GM21825 (cell line): ENCODE measurements around the gene ACSF3.
A peak's percentile ranks its signal among the peaks of the same experiment; 100 is the strongest.

Experiments
- ATAC-seq: cut with Tn5 transposase; IDR thresholded peaks from one replicate; pipeline ENCODE4 v1.9.1; 2021; ENCODE audit warnings: mild to moderate bottlenecking, moderate library complexity; ENCODE audit not compliant: unreplicated experiment

Gene ACSF3

GRCh38 chr16:89171216-89172170 lies 77.8 kb downstream of the ACSF3 start, which contains the start of gene CDH15:
Gene CDH15 (plus strand): TSS chr16:89171748. CDS start chr16:89171832, 84 bp downstream.
- ATAC-seq = peak; percentile 78

DNA sequence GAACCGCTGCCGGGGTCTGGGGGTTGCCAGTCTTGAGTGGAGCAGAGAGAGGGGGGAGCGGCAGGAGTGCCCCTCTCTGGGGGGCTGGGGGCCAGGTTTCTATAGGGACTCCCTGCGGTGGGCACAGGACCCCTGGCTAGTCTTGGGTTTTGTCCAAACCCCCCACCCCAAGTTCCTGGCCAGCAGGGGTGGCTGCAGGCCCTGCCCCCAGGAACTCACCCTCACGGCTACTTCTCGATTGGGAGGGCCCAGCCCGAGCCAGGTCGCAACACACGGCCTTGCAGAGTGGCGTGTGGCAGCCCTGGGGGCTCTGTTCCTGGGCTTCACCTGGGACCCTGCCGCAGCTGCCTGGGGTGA lies 78.5 kb downstream of the ACSF3 start:
- ATAC-seq = no peak

GRCh38 chr16:89172528-89173173 lies 79.0 kb downstream of the ACSF3 start:
- no peak for ATAC-seq

DNA sequence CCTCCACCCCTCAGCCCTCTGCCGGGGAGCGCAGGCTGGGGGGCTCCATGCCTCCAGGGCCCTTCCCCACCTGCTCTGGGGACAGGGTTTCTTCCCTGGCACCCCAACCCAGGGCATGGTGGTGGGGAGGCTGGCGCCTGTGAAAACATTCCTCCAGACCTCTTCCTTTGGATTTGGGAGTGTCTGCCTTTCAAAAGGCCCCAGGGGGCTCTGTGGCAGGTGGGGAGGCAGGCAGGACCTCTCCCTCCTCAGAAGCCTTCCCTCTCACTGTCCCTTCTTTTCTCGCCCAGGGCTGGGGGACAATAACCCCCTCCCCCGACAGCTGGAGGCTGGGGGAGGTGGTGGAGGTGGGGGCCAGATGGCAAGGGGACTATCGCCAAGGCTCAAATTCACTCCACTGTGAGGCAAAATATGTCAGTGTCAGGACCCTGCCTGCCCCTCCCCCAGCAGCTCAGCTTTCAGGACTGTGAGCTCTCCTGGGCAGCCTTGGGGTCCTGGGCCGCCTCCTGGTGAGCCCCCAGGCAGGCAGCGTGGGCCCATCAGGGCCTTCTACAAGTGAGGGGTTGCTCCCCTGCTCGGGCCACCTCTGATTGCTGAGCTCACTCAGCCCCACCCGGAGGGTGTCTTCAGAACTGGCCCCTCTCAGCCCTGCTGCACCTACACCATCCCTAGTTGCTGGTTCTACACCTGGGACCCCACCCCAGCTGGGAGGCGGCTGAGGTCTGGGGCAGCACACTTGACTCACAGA lies 79.7 kb downstream of the ACSF3 start:
- ATAC-seq = no peak

- ATAC-seq = no peak
These were observed 80.6 kb downstream of the ACSF3 start for GRCh38 chr16:89174055-89174827.

- no peak for ATAC-seq
These were observed 81.2 kb downstream of the ACSF3 start for GRCh38 chr16:89174877-89175276.

GRCh38 chr16:89175280-89176146 lies 81.9 kb downstream of the ACSF3 start:
- no peak for ATAC-seq

DNA sequence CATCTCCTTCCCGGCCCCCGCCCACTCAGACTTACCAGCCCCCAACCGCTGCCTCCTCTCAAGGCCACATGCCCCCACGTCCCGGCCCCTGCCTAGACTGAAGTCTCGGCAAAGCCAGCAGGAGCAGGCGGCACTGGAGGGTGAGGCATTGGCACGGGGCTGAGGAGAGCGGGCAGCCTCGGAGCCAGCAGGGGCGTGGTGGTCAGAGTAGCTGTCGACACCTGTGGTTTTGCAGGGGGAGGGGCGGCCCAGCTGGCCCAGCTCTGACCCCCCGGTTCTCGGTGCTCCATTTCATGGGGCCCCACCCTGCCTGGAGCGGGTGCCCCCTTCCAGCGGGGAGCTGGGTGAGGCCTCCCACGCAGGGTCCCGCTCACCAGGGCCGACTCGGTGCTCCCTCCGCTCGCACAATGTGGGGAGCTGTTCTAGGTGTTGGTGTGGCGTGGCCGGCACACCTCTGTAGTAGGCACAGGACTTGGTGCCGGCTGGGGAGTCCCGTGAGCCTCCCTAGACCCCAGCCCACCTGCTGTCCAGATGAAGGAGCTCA lies 82.6 kb downstream of the ACSF3 start:
- ATAC-seq = no peak

GRCh38 chr16:89176717-89177116 lies 83.1 kb downstream of the ACSF3 start:
- ATAC-seq = no peak

DNA sequence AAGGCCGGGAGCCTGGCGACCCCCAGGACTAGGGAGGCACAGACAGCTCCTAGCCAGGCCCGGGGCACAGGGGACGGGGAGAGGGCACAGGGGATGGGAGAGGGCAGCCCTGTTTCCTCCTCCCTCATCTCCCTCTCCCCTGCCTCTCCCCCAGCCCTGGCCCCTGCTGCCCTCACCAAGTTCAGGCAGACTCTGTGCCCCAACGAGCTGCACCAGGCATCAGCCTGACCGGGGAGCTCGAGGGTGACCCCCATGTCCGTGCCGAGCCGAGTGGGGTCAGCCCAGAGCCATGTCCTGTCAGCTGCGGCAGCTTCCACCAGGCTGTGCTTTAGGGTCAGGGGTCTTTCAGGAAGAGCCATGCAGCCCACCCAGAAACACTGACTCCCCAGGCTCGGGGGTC lies 83.8 kb downstream of the ACSF3 start:
- ATAC-seq = no peak

- ATAC-seq = no peak
These were observed 84.9 kb downstream of the ACSF3 start for GRCh38 chr16:89178453-89179147.

- ATAC-seq = no peak
These were observed 85.5 kb downstream of the ACSF3 start for GRCh38 chr16:89179148-89179484.

DNA sequence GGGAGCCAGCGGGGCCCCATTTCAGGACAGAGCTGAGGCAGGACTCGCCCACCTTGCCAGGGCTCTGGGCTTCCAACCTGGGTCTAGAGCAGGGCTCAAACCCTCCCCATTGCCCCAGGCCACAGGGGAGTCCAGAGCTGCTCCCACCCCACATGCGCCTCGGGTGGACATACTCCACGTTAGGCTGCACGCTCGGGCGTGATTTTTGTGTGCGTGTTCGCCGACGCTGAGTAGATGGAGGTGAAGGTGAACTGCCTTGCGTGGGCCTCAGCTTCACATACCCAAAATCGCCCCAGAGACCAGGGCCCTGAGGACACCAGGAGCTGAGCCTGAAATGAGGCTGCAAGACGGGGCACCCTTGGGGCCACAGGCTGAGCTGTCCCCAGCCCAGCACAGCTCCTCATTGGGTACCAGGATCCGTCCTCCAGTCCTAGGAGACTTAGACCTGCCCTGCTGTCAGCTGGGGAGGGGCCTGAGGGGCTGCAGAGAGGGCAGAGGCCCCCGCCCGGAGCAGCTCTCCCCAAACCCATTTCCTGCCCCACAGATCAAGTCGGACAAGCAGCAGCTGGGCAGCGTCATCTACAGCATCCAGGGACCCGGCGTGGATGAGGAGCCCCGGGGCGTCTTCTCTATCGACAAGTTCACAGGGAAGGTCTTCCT lies 86.1 kb downstream of the ACSF3 start:
- no peak for ATAC-seq

DNA sequence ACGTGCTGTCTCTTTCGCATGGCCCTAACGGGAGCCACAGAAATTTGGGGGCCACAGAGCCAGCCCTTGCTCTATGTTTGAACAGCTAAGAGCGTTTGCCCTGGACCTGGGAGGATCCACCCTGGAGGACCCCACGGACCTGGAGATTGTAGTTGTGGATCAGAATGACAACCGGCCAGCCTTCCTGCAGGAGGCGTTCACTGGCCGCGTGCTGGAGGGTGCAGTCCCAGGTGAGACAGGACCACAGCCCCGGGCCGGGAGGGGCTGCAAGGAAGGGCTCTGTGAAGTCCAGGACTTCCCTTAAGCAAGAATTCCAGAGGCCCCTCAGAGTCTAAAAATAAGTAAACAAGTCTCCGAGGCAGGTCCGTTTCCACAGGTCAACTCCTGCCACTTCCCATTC lies 89.8 kb downstream of the ACSF3 start:
- no peak for ATAC-seq

GRCh38 chr16:89183975-89184676 lies 90.5 kb downstream of the ACSF3 start:
- no peak for ATAC-seq

DNA sequence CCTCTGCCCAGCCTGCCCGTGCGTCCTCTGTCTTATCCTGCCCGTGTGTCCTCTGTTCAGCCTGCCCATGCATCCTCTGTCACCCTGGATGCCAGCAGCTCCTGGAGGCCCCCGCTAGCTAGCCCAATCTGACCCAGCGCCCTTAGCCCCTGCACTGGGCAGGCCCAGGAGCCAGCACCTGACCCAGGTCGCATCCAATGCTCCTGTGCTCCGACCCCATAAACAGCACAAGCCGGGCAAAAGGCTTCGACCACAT lies 91.0 kb downstream of the ACSF3 start:
- no peak for ATAC-seq

DNA sequence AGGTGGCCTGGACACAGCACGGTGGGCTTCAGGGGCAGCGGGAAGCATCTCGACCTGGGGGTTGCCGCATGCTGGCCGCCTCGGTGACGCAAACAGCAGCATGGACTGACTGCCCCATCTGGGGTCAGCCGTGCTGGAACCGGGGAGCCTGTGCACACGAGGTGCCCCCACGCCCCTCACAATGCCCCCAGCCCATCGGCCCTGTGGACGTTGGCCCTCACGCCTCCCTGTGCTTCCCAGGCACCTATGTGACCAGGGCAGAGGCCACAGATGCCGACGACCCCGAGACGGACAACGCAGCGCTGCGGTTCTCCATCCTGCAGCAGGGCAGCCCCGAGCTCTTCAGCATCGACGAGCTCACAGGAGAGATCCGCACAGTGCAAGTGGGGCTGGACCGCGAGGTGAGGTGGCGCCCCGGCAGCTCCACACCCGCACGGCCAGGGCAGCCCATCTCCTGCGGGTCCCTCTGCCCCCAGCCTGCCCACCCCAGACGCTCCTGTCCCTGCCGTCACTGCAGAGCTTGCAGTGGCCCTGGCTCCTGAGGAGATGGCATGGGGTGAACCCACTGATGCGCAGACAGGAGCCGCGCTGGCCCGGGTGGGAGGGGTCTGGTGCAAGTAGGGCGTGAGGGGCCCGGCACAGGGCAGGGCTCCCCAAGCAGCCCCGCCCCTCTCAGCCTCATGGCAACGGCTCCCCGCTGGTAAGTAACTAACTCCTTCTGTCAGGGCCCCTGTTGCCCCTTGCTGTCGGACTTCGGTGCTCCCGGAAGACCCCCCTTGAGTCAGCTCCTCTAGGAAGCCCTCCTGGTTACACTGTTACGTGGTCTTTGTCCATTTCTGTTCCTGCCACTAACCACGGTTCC lies 91.5 kb downstream of the ACSF3 start:
- no peak for ATAC-seq
